HG02763 (cell line): ENCODE results near the gene TMPRSS13.
"Not testable (repeated sequence)": the region's sequence is repeated elsewhere in the genome, so short reads cannot be mapped to it uniquely, and the experiment has no call there.

Experiments
- ATAC-seq: cut with Tn5 transposase; IDR thresholded peaks from one replicate; pipeline ENCODE4 v1.9.1; 2021; ENCODE audit warnings: mild to moderate bottlenecking, moderate library complexity; ENCODE audit not compliant: unreplicated experiment

Gene TMPRSS13

GRCh38 chr11:117931331-117931950 is 2.2 kb upstream of the TMPRSS13 start:
- no peak for ATAC-seq

GRCh38 chr11:117930668-117931330 is 1.6 kb upstream of the TMPRSS13 start:
- ATAC-seq = no peak

- no peak for ATAC-seq
Observed at GRCh38 chr11:117929916-117930570, 841 bp upstream of the TMPRSS13 start.

DNA sequence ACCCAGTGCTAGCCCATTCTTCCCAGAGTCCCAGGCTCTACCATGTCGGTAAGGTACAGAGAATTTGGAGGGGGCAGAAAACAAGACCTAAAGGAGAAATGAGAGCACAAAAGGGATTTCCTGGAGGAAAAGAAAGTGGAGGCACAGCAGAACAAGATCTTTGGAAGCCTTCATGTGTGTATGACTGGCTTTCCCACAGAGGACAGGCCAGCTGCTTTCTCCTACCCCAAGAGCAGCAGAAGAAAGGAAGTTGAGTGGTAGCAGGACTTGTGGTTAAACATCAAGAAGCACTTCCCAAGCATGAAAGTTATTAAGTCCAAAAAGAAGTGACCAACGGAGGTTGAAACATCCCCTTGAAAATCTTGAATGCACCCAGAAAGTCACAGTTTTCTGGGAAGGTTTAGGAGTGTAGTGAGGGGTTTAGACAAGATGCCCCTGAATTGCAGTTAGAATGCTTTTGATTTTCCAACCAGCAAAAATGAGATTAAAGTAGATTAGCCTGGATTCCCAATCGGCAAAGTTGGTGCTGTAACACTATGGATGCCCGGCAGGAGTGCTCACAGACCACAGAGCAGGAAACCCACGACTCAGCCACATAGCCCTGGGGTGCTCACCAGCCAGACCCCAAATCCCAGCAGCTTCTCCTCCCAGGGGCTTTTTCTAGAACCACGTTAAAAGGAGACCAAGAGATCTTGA is 608 bp downstream of the TMPRSS13 start:
- no peak for ATAC-seq

DNA sequence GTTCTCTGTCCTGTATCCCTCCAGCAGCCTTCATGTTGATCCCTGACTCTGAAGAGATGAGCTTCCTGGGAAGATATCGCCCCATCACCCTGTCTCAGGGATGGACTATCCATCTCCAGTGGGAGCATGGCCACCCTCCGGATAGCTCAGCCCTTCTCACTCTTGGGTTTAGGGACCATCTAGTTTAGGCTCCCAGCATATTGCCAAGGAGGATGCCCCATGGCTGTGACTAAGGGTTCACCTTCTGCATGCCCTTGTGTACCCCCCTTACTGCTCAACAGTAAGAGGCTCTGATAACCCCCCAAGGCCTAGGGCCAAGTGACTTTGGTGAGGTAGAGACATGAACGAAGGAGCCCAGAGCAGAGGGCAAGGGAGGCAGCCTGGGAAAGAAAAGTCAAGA is 1.3 kb downstream of the TMPRSS13 start:
- ATAC-seq = no peak

- ATAC-seq = not testable (repeated sequence)
Observed at GRCh38 chr11:117926166-117926565, 3.0 kb downstream of the TMPRSS13 start.

DNA sequence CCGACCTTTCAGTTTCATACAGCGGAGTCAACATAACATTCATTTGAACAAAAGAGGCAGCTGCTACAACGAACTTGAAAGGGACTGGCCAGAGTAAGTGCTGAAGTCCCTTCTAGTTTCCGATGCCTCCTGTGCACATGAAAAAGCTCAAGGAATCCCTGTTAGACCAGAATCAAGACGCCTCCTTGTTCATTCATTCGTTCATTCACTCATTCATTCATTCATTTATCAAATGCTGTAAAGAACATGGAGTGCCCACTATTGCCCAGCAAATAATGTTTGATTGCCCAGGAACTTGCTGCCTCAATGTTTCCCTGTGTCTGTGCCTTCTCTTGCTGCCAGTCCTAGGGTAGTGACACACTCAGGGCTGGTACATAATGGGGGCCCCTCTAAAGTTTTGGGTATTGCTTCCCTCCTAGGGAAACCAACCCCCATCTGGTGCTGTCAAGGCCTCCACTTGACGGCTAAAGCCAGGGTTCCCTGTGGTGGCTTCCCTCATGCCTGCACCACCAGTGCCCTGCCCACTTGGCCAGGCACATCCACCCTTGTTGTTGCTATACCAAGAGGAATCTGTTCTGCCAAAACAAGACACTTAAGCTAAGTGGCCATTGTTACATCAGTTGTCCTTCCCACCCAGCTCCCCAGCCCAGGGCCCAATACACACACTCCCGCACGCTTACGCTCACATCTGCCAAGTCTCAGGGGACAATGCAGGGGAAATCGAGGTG is 3.8 kb downstream of the TMPRSS13 start:
- ATAC-seq = no peak

- no peak for ATAC-seq
Observed at GRCh38 chr11:117924631-117925170, 4.5 kb downstream of the TMPRSS13 start.

DNA sequence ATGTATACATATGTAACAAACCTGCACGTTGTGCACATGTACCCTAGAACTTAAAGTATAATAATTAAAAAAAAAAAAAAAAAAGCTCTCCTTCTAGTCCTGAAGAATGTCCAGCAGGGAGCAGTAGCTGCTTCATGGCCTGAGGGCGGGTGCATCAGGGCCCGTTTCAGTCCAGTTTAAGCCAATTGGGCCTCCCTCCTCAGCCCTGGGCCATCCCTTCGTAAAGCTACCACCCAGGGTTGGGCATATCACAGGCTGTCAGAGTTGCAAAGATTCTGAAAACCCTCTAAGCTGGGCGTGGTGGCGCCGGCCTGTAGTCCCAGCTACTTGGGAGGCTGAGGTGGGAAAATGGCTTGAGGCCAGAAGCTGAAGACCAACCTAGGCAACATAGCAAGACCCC is 5.4 kb downstream of the TMPRSS13 start:
- ATAC-seq = no peak

DNA sequence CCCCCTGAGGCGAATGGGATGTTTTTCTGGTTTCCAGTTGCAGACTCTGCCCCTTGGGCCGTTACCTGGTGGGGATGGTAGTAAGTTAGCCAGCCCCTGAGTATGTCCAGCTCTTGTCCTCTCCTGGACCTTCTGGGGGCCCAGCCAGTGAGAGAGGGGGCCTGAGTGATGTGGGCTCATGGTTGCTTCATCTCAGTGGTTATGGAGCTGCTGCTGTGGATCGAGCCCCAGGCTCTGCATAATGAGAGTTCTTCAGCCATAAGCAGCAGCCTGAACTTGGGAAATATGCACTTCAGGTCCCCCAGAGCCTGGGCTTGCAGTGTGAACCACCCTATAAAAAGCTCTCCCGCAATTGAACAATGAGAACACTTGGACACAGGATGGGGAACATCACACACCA is 5.9 kb downstream of the TMPRSS13 start:
- no peak for ATAC-seq

DNA sequence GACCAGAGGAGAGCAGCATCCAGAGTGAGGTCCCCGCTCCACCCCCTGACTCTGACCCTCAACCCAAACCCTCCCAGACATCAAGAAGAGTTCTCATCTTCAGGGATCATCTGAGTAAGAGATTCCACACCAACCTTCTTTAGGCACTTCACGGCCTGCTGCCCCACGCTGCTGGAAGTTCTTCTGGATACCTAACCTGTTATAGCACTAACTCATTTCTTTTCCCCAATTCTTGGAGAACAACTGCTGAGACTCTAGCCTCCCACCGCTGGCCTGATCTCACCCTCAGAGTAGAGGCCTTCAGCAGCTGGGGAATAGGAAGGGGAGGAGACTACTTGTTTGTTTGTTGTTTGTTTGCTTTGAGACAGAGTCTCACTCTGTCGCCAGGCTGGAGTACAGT is 7.3 kb downstream of the TMPRSS13 start:
- no peak for ATAC-seq

GRCh38 chr11:117921456-117921855 is 7.7 kb downstream of the TMPRSS13 start:
- no peak for ATAC-seq

DNA sequence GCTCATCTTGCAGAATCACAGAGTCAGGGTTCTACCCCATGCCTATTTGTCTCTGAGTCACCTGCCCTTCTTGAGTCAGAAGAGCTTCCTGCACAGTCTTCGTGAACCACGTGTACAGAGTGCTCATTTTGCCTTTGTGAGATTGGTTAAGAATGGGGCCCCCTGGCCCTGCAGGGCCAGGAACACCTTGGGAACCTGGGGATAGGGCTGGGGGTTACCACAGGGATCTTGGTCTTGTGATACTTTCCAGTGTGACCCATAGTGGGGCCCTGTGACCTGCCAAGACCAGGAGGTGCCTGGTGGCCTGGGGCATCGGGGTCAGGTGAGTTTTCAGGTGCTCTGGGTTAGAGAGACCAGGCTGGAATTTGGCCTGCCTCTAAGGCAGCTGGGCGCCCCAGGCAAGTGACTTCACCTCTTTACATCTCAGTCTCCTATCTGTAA is 9.4 kb downstream of the TMPRSS13 start:
- ATAC-seq = no peak

DNA sequence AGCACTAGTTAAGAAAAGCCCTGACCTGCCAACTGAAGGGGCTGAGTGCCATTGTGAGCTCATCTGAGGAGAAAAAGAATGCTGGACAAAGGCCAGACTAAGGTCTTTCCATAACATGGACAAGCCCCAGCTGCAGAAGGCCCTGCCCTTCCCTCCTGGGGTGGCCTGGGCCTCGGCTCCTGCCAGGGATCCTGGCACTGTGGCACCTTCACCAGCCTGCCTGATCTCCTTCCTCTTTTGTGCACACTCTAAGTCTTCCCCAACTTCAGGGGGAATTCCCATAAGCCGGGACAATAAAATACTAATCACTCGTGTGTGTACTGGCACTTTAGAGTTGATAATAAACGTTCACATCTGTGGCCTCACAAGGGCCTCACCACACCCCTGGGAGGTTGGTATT is 9.9 kb downstream of the TMPRSS13 start:
- no peak for ATAC-seq

DNA sequence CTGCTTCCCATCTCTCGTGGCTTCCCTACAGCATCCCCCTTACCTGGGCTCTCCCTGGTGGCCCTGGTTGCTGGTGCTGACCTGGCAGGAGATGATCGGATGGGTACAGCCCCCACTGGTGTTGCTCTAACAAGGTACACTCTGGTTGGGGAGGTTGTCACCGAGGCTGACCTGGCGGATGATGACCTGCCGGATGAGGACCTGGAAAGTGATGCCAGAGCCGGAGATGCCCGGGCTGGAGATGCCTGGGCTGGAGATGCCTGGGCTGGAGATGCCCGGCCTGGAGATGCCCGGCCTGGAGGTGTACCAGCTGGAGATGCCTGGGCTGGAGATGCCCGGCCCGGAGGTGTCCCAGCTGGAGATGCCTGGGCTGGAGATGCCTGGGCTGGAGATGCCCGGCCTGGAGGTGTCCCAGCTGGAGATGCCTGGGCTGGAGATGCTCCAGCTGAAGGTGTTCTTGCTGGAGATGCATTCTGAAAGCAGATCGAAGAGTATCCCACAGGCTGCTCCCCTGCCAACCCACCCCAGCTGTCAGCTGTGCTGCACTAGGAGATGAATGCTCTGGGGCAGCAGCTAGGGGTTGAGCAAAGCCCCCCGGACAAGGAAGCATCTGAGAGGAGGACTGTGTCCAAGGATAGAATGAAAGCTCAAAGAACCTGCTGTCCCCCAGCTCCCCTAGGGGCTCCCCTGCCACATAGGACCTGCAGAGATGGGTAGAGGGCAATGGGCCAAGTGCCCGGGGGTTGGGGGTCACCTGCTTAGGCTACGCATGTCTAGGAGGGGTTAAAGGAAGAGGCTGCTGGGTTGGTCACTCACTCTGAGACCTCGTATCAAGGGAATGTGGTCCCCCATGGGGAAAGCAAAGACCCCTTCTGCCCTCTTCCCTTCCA is 10.6 kb downstream of the TMPRSS13 start:
- no peak for ATAC-seq

DNA sequence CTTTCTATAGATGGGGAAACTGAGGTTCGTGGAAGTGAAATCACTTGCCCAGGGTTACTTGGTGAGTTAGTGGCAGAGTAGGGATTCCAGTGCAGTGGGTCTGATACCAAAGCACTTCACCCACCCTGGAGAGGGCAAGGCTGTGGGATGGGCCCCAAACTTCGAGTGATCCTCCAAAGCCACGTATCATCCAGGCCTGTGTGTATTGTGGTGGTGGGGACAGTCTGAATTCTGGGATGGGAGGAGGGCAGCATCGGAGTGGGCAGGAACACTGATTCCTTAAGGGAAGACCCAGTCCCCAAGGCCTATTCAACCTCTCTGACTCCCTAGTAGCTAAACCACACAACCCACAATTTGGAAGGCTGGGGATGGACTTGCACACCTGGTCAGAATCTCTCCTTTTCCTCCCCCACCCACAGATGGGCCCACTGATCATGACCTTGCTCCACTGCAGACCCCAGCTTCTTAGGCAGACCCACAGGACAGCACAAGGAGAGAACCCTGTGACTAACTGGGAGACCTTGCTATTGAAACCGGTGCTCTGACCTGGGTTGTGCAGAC is 11.5 kb downstream of the TMPRSS13 start:
- ATAC-seq = no peak

DNA sequence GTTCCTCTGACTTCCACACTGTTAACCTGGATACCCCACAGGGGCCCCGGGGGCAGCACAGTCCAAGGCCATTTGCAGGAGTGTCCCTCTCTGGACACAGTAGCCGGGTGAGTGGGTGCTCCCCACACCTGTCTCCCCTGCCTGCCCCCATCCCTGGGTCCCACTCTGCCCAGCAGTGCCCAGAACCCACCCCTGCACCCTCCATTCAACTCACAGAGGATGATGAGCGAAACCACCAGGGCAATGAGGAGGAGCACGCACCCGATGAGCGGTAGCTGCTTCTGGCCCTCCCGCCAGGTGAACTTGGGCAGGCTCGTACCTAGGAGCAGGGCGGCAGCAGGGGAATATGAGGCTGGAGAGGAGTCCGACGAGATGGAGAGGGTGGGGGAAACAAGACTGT is 12.2 kb downstream of the TMPRSS13 start:
- ATAC-seq = no peak

- ATAC-seq = no peak
Observed at GRCh38 chr11:117915672-117916235, 13.4 kb downstream of the TMPRSS13 start.

DNA sequence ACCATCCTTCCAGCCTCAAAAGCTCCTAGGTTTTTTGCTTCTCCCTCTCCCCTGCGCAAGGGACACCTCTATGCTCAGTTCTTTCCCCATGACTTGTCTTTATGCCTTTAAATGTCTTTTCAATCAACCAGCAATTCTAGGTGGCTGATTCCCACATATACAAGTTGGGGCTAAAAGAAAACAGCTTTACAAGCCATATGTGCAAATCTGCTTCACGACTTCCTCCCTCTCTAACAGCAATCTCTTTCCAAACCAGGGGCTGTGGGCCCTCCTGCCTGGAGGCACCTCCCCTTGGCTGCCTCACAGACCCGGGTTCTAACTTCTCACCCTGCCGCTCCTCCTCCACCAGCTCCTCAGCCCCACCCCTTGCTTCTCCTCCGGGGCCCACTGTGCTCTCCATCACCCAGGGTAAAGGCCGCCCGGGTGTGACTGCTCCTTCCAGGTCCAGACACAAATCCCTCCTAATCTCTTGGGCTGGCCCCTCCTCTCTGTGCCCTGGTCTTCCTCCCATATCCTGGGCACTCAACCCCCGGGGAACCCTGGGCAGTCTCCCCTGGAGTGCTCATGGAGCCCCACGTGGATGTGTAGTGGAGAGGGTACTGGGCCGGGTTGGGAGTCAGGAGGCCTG is 14.1 kb downstream of the TMPRSS13 start:
- no peak for ATAC-seq
